GM21367 (cell line): Measurements from ENCODE around the gene SPATA2L.

Source experiments
- ATAC-seq: cut with Tn5 transposase; IDR thresholded peaks from one replicate; pipeline ENCODE4 v1.9.1; 2021; ENCODE audit not compliant: unreplicated experiment

The SPATA2L gene

DNA sequence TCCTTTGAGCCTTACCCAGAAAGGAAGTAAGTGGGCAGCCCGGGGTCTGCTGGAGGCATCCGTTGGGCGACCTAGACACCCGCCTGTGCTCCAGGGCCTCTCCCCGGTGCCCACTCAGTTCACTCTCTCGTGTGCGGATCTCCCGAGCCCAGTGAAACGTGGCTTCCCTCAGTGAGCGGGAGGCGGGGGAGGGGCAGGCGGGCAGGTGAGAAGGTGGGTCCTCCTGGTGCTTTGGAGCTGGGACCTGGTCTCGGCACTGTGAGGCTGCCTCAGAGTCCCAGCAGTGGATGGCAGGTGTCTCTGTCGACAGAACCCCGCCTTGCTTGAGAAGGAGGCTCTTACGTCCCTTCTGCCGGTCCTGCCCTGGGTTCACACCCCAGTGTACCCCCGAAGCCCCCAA, 27.8 kb upstream of the SPATA2L start:
- no peak for ATAC-seq

- no peak for ATAC-seq
Observed at GRCh38 chr16:89727406-89728120, 26.1 kb upstream of the SPATA2L start.

- ATAC-seq = no peak
Observed at GRCh38 chr16:89723279-89724250, 22.1 kb upstream of the SPATA2L start.

DNA sequence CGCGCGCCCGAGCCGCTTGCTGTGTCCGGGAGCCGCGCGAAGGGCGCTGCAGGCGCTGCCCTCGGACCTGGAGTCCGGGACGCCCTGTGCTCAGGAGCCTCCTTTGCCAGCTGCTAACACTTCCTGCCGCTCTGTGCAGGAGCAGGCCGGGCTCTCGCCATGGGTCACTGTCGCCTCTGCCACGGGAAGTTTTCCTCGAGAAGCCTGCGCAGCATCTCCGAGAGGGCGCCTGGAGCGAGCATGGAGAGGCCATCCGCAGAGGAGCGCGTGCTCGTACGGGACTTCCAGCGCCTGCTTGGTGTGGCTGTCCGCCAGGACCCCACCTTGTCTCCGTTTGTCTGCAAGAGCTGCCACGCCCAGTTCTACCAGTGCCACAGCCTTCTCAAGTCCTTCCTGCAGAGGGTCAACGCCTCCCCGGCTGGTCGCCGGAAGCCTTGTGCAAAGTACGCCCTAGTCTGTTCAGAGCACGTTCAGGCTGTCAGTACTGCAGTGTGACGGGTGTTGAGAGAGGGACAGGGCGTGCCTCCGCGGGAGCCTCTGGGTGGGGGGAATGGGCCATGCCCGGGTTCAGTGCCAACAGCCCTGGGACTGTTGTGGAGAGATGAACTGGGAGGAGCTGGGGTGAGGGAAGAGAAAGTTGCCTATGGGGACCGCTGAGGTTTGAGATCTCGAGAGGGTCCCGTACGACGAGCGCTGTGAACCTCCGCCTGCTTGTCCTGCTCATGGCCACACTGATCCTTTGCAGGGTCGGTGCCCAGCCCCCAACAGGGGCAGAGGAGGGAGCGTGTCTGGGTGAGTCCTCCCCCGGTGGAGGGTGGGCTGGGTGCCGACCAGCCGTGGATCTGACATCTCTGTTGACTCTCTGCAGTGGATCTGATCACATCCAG, 21.1 kb upstream of the SPATA2L start:
- no peak for ATAC-seq

- peak; percentile 21 for ATAC-seq
Observed at GRCh38 chr16:89721546-89722391, 20.3 kb upstream of the SPATA2L start.

GRCh38 chr16:89720813-89721545, 19.5 kb upstream of the SPATA2L start, which contains the start of the genes VPS9D1 and ZNF276:
TSS of gene VPS9D1 (minus strand) at chr16:89720898. CDS start at chr16:89720861, 37 bp downstream.
TSS of gene ZNF276 (plus strand) at chr16:89721537. CDS start at chr16:89721641, 104 bp downstream.
- ATAC-seq = peak; percentile 47

DNA sequence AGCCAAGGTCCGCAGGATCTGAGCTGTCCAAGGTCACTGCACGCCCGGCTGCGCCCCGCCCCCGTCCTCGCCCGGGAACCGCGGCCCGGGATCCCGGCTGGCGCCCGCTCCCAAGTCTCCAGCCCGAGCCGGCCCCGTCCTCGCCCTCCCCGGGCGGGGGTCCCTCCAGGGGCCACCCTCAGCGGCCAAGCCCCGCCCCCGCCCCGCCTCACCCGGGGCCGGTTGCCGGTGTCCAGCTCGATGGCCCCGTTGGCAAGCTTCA, 19.0 kb upstream of the SPATA2L start:
- ATAC-seq = peak; percentile 9

GRCh38 chr16:89717688-89718505, 16.4 kb upstream of the SPATA2L start:
- ATAC-seq = no peak

- ATAC-seq = no peak
Observed at GRCh38 chr16:89716916-89717687, 15.6 kb upstream of the SPATA2L start.

DNA sequence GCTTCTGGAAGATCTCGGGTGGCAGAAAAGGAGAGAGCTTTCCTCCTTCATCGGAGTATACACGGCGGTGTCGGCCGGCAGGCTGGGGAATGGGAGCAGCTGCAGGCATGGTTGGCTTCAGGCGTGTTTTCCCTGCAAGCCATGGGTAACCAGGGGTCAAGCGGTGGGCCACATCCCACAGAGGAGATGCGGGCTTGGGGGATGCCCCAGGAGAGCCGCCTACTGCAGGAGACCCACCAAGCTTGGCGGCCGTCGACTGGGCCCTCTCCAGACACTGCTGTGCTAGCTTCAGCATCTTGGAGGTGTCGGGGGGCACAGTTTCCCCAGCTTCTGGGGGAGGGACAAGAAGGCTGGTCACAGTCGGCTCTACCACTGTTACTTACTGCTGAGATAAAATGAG, 15.0 kb upstream of the SPATA2L start:
- ATAC-seq = no peak

- no peak for ATAC-seq
Observed at GRCh38 chr16:89712274-89712781, 10.8 kb upstream of the SPATA2L start.

DNA sequence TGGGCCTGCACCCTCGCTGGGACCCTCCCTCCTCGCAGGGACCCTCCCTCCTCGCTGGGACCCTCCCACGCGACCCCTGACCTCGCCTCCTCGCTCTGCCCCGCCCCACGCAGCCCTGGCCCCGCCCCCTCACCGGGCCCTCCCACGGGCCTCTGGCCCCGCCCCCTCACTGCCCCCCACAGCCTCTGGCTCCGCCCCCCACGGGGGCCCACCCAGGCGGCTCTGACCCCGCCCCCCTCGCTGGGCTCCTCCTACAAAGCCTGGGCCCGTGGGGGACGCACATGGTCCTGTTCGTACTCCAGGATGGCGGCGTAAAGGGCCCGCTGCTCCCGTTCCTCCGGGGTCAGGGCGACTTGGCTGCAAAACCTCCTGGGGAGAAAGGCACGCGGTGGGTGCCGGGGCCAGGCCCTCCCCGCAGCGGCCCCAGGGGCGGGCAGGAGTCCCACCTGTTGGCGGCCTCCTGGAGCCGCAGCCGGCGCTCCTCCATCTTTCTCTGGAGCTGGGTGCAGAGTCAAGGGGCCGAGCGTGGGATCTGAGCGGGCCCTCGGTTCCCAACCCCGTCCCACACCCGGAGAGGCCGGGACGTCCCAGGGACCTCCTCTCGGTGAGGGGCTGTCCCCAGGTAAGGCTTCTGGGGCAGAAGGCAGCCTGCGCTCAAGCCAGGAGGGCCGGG, 10.2 kb upstream of the SPATA2L start:
- ATAC-seq = no peak

DNA sequence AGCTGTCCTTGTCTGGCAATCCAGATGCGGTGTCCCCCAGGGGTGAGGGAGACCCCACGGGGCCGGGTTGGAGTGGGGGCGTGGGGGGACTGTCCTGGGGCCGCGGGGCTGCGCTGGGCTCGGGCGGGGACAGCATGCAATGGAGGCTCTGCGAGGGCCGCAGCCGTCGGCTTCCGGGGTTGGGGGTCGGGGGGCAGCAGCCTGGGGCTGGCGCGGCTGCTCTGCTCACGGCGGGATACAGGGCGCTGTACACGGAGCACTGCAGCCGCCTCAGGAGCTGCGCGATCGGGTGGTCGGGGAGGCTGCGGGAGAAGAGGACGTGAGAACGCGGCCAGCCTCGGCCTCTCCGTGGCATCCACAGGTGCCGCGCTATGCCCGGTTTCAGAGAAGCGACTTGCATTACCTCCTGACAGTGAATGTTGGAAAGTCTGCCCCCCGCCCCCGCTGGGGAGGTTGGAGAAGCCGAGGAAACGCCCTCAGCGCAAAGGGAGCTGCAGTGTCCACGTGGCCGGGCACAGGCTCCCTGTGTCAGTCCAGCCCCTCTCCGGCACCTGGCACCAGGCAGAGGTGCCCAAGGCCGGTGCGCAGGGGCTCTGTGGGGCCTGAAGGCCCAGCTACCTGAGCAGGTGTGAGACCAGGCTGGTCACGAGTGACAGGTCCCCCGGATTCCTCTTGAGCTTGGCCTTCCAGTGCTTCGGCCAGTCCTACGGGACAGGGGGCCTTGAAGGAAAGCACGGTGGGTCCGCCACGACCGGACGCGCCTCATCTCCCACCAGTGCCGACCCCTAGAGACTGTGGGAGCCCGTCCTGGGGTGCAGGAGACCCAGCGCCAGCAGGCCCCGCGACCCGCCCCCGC, 9.4 kb upstream of the SPATA2L start:
- no peak for ATAC-seq

DNA sequence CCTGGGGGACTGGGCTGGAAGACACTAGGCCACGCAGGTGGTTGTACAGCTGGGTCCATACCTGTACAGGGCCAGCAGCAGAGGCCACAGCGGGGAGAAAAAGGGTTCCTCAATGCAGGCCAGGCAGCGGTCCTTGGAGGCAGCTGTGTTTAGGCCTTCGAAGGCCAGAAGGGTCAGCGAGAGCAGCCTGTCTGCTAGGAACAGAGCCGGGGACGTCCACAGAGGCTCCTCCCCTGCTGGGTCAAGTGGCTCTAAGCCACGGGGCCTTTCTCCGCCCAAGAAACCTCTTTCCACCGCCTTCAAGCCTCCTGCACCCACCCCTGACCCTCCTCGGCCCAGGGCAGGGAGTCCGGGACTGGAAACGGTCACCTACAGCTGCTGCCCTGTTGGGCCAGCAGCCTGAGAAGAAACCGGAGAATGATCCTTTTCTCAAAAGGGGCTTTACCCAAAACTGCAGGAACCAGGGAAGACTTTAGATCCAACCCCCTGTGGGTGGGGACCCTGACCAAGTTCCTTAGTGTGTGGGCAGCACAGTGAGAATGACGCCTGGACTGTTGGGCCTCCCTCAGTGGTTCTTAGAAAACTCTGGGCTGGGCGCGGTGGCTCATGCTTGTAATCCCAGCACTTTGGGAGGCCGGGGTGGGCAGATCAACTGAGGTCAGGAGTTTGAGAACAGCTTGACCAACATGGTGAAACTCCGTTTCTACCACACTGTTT, 8.4 kb upstream of the SPATA2L start:
- ATAC-seq = no peak

DNA sequence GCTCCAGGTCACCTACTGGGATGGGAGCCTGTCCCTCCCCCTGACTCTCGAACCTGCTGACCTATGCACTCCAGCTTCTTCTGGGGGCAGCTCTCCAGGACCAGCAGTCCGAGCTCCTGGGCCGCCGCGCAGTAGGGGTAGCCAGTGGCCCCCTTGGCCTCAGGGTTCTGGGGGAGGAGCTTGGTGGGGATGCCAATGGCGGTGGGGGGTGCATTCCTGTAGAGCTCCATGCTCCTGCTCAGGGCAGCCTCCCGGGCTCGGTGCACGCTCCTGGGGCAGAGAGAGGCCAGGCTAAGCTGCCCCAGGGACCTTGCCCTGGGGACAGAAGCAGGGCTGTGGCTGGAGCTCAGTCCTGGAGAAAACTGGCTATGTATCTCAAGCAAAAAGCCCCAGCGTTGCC, 7.7 kb upstream of the SPATA2L start:
- no peak for ATAC-seq

- no peak for ATAC-seq
Observed at GRCh38 chr16:89708481-89708931, 7.0 kb upstream of the SPATA2L start.
